DMS153 treated with DMSO at 0.1 percent for 48 hours (cell line): Measurements from ENCODE around the gene BNIP5.

Experiments used
- DNase-seq: peaks from one replicate; lab custom pipeline; 2025; ENCODE audit not compliant: unreplicated experiment; lab: John Stamatoyannopoulos, UW

BNIP5 gene

DNA sequence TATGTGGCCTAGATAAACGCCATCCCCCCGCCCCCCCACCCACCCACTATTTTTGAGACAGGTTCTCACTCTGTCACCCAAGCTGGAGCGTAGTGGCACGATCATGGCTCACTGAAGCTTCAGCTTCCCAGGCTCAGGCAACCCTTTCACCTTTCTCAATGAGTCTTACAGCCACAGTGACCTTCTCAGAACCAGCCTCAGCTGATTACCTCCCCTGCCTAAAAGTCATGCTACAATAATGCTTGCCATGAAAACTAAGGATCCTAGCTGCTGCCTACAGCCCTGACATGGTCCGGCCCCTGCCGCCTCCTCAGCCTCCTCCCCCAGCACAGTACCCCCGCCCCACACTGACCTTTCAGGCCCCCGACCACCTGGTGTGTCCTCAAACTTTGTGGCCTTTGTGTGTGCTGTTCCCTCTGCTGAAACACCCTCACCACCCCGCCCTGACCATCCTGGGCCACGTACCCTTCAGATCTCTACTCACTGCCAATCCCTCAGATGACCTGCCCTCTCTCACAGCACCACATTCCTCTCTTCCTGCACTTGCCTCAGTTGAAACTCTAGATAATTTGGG is 35.5 kb downstream of the BNIP5 start:
- no peak for DNase-seq

DNA sequence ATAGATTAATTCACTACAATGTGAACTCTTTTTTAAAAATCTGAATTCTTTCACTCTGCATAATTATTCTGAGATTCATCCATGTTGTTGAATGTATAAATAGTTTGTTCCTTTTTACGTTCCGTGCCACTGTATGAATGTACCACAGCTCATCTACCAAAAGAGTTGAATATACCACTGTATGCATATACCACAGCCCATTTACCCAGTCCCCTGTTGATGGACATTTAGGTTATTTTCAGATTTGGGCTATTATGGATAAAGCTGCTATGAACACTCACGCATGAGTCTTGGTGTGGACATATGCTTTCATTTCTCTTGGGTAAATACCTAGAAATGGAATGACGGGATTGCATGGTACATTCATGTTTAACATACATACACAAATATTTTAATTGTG is 38.7 kb downstream of the BNIP5 start:
- DNase-seq: no peak

DNA sequence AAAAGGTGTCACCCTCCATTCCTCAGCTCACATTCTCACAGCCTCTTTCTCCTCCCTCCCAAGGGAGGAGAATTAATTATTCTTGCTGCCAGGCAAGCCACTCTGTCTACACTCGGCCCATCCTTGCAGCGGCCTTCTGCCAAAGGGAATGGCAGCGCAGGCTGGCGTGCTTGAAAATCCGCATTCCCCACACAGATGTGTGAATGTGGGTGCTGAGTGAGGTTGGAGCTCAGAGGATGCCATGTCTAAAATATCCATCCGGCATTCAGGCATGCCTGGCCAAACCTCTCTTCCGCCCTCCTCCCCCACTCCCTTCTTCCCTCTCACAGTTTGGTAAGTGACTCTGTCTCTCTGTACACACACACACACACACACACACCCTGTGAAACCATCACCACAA is 39.2 kb downstream of the BNIP5 start:
- DNase-seq: no peak

DNA sequence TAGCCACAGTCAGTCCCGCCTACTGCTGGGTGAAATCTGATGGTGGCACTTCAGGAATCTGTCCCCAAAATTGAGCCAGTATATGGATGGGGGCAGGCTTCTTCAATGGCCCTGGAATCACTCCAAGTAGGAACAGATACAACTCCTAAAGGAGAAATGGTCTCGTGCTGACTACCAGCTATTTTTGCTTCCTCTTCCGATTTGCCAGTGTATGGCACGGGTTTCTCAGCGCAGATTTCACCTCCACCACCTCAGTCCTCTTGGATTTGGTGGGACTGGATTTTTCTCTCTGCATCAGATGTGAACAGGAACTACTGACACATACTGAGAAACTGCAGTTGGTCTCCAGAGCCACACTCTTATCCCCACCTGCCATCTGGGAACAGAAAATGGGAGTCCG is 39.6 kb downstream of the BNIP5 start:
- DNase-seq: no peak

DNA sequence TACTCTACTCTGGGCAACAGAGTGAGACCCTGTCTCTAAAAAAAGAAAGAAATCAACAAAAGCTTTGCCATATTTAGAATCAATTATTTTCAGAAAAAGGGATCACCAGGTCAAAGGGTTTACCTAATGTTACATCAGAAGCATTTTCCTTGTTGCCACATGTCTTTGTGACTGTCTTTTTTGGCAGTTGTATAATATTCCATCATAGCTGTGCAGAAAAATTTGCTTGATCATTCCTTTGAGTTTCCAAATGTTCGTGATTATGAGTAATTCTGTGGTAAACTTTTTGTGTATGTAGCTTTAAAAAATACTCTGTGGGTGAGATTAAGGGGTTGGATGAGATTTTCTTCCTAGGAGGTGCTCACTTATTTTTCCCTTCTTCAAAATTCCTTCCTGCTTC is 40.4 kb downstream of the BNIP5 start:
- DNase-seq: no peak

DNA sequence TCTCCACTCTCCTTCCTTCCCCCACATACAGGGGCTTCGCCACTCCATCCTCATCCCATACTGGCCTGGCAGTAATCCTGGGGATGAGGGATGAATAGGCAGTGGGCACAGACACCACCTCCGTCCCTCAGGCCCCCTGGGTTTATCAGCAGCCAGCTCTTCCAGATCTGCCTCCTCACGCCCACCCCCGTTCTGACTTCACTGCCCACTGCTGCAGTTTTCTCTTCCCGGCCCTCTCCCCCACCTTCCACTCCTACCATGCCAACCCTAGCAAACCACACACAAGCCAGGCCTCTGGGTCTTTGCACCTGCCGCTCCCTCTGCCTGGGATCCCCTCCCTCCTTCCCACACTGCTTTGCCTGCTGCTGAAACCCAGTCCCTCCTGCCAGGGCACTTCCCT is 44.5 kb downstream of the BNIP5 start:
- no peak for DNase-seq

DNA sequence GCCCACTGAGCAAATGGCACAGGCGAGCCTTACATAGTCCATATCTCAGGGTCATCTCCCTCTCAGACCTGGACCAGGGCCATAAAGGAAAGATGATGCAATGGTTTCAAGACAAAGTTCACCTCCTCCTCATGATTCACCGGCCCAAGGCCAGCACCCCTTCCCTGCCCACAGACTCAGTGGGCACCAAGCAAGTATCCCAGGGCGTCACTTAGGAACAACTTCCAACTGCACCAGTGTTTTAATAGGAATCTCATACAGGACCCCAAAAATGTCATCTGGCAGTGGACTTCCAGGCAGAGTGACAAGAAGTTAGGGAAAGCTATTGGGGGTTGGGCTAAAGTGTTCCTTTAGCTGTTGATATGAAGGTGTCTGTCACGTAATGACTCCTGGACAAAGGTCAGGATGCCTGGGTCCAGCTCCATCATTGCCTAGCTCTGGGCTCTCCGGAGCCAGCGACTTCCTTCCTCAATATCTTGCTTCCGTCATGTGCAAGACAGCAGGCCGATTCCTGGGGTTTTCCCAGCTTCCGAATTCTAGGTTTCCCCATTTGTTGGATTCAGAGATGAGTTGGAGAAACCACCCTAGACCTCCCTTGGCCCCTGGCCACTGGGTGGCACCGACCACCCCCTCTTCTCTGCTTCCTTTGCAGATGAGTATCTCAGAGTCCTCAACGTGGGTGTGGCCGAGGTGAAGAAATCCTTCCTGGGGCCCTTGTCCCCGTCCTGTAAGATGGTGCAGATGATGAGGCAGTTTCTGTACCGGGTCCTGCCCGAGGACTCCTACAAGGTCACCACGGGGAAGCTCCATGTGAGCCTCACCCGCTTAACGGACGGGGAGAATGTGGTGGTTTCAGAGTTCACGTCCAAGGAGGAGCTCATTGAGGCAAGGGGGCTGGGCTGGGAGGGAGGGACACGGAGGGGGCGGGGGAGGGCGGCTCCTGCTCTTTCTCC is 45.7 kb downstream of the BNIP5 start:
- no peak for DNase-seq

DNA sequence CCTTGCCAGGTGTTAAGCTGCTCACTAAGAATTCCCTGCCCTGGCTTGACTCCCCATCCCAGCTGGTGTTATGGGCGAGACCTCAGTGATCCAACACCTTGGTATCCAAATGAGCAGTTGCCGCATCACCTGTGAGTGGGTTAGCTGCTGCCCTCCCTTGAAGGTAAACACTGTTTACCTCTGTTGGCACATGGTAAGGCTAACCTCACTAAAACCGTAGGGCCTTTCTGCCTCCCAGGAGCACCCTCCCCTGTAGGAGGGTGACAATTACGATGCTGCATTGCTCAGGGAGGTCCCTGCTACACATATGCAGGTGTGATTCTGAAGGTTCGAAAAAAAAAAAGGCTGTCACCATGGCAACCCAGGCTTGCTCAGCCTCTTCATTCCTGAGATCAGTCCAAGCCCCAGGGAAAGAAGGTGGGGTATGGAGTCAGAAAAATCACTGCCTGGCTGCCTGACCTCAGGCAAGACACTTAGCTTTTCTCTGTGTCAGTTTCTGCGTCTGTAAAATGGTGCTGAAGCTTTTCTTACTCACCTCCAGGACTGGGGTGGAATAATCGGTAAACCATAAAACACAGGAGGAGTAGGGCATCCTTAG is 47.3 kb downstream of the BNIP5 start:
- no peak for DNase-seq

DNA sequence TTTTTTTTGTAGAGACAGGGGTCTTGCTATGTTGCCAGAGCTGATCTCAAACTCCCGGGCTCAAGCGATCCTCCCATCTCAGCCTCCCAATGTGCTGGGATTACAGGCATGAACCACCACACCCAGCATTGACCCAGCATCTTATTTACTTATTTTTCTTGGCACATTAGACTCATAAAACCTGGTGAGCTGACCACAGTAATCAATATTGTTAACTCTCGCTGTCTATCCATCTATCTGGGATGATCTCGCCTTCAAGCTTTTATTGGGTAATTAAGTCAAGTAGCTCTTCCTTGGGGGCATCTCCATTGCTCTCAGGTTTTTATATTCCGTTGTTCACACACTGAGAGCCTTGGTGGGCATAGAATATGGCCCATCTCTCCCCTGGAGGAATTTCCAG is 49.8 kb downstream of the BNIP5 start:
- DNase-seq: no peak

DNA sequence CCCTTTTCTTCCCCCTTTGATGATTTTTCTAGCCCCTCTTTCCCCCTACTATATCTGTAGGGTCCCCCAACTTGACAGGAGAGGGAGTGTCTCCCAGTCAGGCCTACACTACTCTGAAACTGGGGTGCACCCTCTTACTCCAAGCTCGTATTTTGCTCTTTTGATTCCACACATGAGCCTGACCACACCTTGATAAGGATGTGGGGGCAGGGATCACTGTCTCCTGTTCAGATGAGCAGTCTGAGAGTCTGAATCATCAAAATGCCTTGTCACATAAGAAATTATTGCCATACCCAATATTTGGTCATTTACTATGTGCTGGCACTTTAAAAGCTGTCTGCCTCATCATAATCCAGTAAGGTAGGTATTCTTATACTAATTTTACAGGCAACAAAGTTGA is 50.9 kb downstream of the BNIP5 start:
- no peak for DNase-seq

DNA sequence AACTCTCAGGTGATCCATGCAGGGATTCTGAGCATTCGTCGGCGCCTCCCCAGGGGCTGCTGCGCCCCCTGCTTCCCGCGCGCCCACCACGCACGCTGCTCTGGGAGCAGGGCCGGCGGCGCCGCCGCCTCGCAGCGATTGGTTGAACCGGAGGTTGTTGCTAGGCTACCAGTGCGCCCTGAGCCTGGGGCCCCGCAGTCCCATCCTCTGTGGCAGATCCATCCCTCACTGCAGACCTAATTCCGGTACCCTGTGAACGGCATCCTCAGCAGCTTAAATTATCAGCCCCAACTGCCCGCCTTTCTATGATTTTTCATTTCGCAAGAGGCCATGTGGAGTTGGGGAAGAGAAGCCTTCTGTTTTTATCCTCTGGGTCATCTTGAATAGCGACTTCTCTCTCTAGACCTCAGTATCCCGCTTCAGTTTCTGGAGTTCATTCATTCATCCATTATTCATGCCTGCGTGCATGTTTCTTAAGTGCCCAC is 51.5 kb downstream of the BNIP5 start:
- no peak for DNase-seq

DNA sequence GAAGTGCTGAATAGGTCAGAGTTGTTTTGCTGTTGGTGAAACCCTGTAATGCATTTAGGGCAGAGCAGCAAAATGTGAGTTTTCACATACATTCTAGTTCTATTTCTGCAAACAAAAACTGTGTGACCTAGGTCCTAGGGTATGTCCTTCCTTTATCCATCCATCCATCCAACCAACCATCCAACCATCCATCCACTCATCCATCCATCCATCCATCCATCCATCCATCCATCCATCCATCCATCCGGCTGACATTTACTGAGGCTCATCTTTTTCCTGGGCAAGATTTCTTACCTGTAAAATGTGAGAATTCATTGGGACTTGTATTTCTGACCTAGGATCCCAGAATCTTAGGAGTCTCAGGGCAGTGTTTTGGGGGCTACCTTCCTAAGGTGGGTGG is 52.3 kb downstream of the BNIP5 start:
- DNase-seq: no peak

DNA sequence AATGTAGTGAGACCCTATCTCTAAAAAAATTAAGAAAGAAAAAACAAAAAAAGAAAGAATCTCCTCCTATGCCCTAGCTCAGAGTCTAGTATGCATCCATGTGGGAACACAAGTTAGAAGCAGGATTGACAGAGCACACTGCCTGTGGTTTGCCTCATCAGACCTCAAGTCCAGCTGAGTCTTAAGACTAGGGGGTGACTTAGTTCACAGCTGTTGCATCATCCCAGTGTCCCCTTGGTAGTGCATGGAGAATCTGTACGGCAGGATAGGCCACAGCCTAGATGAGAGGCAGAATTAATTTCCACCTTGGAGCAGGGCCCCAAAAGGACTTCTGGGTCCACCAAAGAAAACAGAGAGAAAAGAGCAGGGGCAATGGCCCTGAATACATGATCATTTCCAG is 53.1 kb downstream of the BNIP5 start:
- no peak for DNase-seq

DNA sequence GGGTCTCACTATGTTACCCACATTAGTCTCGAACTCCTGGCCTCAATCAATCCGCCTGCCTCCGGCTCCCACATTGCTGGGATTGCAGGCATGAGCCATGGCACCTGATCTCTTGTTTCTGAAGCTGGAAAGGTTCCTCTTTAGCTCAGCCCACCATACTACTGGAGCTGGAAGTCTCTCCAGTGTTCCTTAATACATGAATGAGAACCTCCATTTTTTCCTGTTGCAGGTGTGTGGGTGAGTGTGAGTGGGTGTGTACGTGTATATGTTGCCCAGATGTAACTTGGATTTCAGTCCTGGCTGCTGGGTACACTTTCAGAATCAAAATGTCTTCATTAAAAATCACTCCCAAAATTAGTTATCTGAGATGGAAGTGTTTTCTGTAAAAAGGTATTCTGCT is 55.7 kb downstream of the BNIP5 start:
- DNase-seq: no peak

DNA sequence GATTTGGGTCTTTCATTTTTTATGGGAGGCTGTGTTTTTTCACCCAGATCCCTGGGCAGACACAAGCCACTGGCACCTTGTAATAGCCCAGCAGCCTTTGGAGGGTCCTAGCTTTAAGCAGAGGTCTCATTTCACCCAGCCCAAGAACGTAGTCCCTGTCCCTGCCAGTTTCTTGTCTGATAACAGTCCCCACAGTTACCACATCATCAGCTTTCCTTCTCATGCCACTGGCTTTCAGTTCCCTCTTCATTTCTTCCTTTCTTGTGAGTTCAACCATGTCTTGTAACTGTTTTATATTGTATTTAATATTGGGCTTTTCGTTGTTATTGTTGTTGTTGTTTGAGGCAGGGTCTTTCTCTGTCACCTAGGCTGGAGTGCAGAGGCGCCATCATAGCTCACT is 56.2 kb downstream of the BNIP5 start:
- DNase-seq: no peak

DNA sequence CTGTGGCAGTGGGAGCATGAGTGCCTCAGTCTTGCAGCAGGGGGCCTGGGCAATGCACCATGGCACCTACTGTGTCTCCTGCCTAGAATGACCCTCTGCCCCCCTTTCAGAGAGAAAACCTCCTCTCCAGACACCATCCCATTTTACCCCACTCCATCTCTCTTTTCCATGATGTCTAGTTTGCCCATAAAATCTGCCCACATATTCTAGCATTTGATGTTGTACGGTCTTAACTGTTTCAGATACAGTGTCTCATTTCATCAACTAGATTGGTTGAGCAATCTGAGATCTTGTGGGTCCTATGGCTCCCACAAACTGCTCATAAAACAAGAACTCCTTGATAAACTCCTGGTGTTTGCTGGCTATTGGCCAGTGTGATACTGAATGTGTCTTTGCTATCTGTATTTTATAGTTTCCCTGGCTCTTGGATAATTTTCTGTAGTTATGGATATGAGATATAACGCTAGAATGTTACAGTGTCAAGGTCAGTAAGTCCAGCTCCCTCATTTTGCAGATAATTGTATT is 58.7 kb downstream of the BNIP5 start:
- no peak for DNase-seq

DNA sequence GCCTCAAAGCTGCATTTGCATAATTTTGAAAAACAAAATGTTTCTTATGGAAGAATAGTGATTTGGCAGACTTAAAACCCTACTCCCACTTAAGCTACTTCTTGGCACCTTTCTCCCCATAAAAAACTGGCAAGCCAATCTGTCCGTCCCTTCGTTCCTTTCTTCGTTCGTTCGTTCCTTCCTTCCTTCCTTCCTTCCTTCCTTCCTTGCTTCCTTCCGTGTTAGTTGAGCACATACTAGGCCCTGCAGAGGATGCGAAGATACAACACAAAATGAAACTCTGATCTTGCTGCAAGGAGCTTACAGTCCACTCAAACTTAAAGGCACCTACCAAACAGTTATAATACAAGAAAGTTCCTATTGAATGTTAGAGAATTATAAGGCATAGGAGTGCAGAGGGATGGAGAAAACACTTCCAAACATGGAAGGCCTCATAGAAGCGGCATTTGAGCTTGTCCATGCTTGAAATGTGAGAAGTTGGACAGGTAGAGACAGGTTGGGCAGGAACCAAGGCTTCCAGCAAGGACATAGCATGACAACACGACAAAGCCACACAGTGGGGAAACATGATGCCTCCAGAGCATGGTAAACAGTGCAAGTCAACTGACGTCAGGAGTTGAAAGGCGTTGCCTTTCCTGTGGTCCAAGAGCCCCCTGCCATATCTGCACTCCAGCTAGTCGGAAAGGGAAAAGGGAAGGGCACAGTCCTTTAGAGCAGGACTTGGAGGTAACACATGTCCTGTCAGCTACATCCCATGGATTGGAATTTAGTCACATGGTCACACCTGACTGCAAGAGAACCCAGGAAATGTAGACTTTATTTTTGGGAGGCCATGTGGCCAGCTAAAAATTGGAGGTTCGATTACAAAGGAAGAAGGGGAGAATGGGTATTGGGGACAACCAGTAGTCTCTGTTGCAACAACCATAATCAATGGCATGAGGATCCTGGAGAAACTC is 59.8 kb downstream of the BNIP5 start:
- no peak for DNase-seq

DNA sequence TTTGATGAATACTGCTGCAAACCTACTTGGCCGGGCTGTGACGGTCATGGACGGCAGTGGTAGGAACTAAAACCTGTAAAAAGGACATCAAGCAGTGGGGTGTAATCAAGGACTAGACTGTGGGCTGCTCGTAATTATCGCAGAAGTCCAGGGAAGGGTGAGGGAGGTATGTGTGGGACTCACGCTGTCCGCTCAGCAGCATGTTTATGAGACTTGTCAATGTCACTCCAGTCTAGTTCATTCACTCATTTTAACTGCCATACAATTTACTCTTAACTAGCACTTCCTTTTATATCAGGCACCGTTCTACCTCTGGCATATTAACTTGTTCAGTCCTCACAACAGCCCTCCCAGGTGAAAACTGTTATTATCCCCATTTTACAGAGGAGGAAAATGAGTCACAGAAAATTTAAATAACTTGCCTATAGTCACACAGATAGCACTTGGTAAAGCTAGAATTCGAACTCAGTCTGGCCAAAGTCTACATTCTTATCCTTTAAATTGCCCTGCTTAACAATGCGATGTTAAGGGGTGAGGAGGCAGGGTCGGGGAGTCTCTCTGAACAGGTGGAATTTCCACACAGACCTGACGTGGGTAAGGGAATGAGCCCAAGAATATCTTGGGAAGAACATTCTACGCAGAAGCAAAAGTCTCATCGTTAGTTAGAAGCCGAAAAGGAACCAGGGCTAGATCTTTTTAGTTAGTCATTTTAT is 62.7 kb downstream of the BNIP5 start:
- DNase-seq: no peak

DNA sequence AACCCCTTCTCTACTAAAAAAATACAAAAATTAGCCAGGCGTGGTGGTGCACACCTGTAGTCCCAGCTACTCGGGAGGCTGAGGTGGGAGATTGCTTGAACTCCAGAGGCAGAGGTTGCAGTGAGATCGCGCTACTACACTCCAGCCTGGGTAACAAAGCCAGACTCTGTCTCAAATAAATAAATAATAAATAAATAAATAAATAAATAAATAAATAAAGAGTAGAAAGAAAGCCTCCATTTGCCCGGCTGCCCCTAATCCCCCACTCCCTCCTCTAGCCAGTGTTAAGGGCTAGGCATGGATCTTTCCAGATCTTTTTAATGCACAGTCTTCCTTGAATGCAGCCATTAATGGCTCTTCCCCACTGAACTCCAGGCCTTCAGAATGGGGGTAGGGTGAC is 63.6 kb downstream of the BNIP5 start:
- DNase-seq: no peak

DNA sequence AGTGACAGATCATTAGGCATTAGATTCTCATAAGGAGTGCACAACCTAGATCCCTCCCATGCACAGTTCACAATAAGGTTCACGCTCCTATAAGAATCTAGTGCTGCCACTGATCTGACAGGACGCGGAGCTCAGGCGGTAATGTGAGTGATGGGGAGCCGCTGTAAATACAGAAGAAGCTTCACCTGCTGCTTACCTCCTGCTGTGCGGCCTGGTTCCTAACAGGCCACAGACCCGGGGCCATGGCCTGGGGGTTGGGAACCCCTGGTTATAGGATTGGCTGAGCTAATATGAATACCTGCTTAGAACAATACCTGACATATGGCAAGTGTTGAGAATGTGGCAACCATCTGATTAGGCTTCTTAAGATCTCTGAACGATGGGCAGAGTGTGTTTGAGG is 64.5 kb downstream of the BNIP5 start:
- no peak for DNase-seq
